DOHH2 (cell line): Measurements from ENCODE around the gene C1orf35.

ENCODE experiments used
- H3F3A ChIP-seq: fragments of 200-600 bp; sonication (generic), shearing (Covaris generic); 2 replicates; pipeline ENCODE4 v1.6.0; 2016; ENCODE audit warnings: antibody characterized with exemption, mild to moderate bottlenecking; ENCODE audit not compliant: control insufficient read depth, insufficient read depth
- H3K27ac ChIP-seq: fragments of 200-600 bp; sonication (generic); 2 replicates; pipeline ENCODE4 v1.5.1; 2014; ENCODE audit warnings: low read depth, mild to moderate bottlenecking, low read length, moderate library complexity
- H3K27me3 ChIP-seq: fragments of 200-600 bp; sonication (generic); 2 replicates; pipeline ENCODE4 v1.6.1; 2014; ENCODE audit warnings: mild to moderate bottlenecking, low read length, mixed read lengths; ENCODE audit not compliant: control insufficient read depth
- H3K36me3 ChIP-seq: fragments of 200-600 bp; sonication (generic); 2 replicates; pipeline ENCODE4 v1.6.1; 2014; ENCODE audit warnings: mild to moderate bottlenecking, low read length, moderate library complexity, mixed read lengths; ENCODE audit not compliant: control insufficient read depth
- H3K4me1 ChIP-seq: fragments of 200-600 bp; sonication (generic); 2 replicates; pipeline ENCODE4 v1.6.1; 2014; ENCODE audit warnings: mild to moderate bottlenecking, low read length, mixed read lengths; ENCODE audit not compliant: control insufficient read depth
- H3K4me2 ChIP-seq: fragments of 200-600 bp; sonication (generic); 2 replicates; pipeline ENCODE4 v1.6.0; 2014; ENCODE audit warnings: mild to moderate bottlenecking, low read length, moderate library complexity
- H3K4me3 ChIP-seq: fragments of 200-600 bp; sonication (generic); 2 replicates; pipeline ENCODE4 v1.5.1; 2014; ENCODE audit warnings: mild to moderate bottlenecking, low read length, mixed read lengths
- H3K79me2 ChIP-seq: fragments of 200-600 bp; sonication (generic); 2 replicates; pipeline ENCODE4 v1.6.1; 2014; ENCODE audit warnings: mild to moderate bottlenecking, low read length, mixed read lengths; ENCODE audit not compliant: control insufficient read depth
- H3K9me2 ChIP-seq: fragments of 200-600 bp; sonication (generic); replicated peaks from 2 replicates; pipeline ENCODE4 v1.6.1; 2014; ENCODE audit warnings: mild to moderate bottlenecking, low read length, mixed read lengths; ENCODE audit not compliant: control insufficient read depth
- H3K9me3 ChIP-seq: fragments of 200-600 bp; sonication (generic); 2 replicates; pipeline ENCODE4 v1.6.1; 2014; ENCODE audit warnings: antibody characterized with exemption, low read length, mixed read lengths; ENCODE audit not compliant: control insufficient read depth, insufficient read depth
- H4K20me1 ChIP-seq: fragments of 200-600 bp; sonication (generic); 2 replicates; pipeline ENCODE4 v1.6.0; 2014; ENCODE audit warnings: low read depth, mild to moderate bottlenecking, antibody characterized with exemption, low read length, moderate library complexity; ENCODE audit not compliant: control insufficient read depth, insufficient read depth
- EZH2phosphoT487 ChIP-seq: fragments of 200-600 bp; sonication (generic); IDR thresholded peaks from 2 replicates; pipeline ENCODE4 v1.6.1; 2017; ENCODE audit warnings: borderline replicate concordance, mild to moderate bottlenecking, antibody characterized with exemption, low read length, moderate library complexity, mixed read lengths
- TF ChIP-seq, protein P1 (sequence below): fragments of 200-600 bp; sonication (generic); IDR thresholded peaks from one replicate; pipeline ENCODE4 v1.5.1; 2014; ENCODE audit warnings: antibody characterized with exemption, mild to moderate bottlenecking, low read depth, low read length; ENCODE audit not compliant: poor library complexity, severe bottlenecking

Gene C1orf35

DNA sequence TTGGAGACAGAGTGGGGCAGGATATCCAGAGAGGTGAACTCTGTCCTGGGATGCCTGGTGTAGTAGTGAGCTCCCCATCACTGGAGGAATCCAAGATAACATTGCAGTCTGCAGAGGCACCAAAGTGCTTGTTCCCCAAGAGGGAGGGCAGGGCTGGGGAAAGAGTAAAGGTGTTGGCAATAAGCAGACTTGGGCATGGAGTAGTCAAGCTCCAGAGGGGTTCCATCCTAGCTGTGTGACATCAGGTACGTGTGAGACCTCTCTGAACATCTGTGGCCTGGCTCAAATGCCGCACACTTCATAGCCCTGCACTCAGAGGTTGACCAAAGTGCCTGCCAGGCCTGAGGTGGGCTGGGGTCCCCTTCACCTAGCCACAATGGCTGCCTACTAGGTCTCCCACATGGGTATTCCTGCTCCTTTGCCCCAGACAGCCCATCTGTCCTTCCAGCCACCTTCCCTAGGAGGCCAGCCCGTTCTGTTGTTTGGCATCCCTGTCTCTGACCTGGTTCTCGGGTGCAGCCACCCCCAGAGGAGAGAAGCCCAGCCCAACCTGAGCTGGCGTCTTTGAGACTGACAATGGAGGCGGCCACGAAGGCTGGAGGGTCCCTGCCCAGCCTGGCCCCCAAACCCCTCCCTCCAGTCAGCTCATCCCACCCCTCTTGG, 23.4 kb downstream of the C1orf35 start:
- TF ChIP-seq EZH2phosphoT487, result no peak
- TF ChIP-seq, protein P1, sequence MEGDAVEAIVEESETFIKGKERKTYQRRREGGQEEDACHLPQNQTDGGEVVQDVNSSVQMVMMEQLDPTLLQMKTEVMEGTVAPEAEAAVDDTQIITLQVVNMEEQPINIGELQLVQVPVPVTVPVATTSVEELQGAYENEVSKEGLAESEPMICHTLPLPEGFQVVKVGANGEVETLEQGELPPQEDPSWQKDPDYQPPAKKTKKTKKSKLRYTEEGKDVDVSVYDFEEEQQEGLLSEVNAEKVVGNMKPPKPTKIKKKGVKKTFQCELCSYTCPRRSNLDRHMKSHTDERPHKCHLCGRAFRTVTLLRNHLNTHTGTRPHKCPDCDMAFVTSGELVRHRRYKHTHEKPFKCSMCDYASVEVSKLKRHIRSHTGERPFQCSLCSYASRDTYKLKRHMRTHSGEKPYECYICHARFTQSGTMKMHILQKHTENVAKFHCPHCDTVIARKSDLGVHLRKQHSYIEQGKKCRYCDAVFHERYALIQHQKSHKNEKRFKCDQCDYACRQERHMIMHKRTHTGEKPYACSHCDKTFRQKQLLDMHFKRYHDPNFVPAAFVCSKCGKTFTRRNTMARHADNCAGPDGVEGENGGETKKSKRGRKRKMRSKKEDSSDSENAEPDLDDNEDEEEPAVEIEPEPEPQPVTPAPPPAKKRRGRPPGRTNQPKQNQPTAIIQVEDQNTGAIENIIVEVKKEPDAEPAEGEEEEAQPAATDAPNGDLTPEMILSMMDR, result no peak
- no peaks in the 10 kb centered on the region for H3K9me3 ChIP-seq
- no peak overlapping the region for H3K27ac ChIP-seq
- peaks cover 53% of the 10 kb centered on the region for H3K79me2 ChIP-seq
- no peak overlapping the region for H3K4me2 ChIP-seq
- peaks cover 14% of the 10 kb centered on the region for H3K4me1 ChIP-seq
- H3F3A ChIP-seq, result peaks cover 4% of the 10 kb centered on the region; the same call in 1 of the 2 replicates
- peaks cover 27% of the 10 kb centered on the region for H3K36me3 ChIP-seq
- peaks cover 26% of the 10 kb centered on the region for H4K20me1 ChIP-seq
- H3K4me3 ChIP-seq, result no peak overlapping the region
- H3K9me2 ChIP-seq, result no peaks in the 10 kb centered on the region
- H3K27me3 ChIP-seq, result peaks cover 5% of the 10 kb centered on the region

DNA sequence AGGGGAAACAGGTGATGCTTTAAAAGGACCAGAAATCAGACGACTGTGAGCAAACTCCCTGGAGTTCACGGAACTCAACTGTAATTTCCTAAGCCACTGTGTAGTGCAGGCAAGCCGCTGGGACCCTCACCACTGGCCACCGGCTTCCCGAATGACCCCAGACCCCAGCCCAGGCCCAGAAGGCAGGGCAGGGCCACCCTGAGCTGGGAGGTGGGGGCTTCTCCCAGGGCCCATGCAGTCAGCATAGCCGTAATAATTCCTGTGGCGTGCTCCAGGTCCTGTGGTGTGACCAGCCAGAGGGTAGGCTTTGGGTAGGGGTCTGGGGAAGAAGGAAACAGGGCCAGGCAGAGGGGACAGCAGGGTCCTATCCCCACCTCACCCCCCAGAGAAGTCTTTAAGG, 24.1 kb downstream of the C1orf35 start:
- H3K4me1 ChIP-seq, result peaks cover 8% of the 10 kb centered on the region

DNA sequence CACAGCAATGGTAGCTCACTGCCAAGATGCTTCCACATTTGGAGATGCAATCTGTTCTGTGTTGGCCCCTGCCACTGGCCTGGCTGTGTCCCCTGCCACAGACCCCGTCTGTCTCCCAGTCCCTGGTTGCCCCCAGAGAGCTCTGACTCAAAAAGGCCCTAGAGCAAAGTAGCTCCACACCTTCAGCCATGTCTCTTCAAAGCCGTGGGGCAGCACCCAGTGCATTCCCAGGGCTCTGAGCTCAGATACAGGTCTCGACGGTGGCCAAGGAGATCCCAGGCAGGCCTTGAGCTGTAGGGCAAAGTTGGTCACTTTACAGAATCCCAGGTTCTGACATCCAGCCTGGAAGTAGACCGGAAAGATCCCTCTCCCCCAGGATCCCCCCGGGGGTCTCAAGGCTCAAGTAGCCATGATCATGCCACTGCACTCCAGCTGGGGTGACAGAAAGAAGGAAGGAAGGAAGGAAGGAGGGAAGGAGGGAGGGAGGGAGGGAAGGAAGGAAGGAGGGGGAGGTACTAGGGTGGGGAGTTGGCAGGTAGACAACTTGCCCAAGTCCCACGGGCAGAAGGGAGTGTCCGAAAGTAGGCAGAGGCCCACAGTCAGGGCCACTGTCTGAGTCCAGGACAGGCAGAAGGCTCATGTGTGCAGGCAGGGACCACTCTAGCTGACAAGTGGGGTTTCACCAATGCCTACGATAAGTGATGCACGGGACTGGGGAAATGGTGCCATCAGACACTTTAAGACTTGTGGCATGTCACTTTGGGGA, 25.4 kb downstream of the C1orf35 start:
- peaks cover 4% of the 10 kb centered on the region; the same call in 1 of the 2 replicates for H3F3A ChIP-seq
- H3K36me3 ChIP-seq, result peaks cover 7% of the 10 kb centered on the region
- peaks cover 7% of the 10 kb centered on the region; the same call in 1 of the 2 replicates for H3K4me1 ChIP-seq
- H3K4me3 ChIP-seq, result no peak overlapping the region
- no peak overlapping the region for H3K27ac ChIP-seq
- H3K9me2 ChIP-seq, result no peaks in the 10 kb centered on the region
- peaks cover 6% of the 10 kb centered on the region; the same call in 1 of the 2 replicates for H3K27me3 ChIP-seq
- H3K9me3 ChIP-seq, result no peaks in the 10 kb centered on the region
- no peak overlapping the region for H3K4me2 ChIP-seq
- peaks cover 33% of the 10 kb centered on the region for H3K79me2 ChIP-seq
- TF ChIP-seq EZH2phosphoT487, result no peak
- TF ChIP-seq, protein P1, result no peak
- peaks cover 16% of the 10 kb centered on the region; the same call in 1 of the 2 replicates for H4K20me1 ChIP-seq

More for the DNA sequence above, 24.1 kb downstream of the C1orf35 start:
- Histone ChIP-seq H4K20me1 (peaks cover 21% of the 10 kb centered on the region), H3K79me2 (peaks cover 46% of the 10 kb centered on the region), H3K4me2 (no peak overlapping the region), H3K27ac (no peak overlapping the region), H3K9me2 (no peaks in the 10 kb centered on the region), H3K9me3 (no peaks in the 10 kb centered on the region), H3F3A (peaks cover 4% of the 10 kb centered on the region; the same call in 1 of the 2 replicates), H3K27me3 (peaks cover 5% of the 10 kb centered on the region), H3K4me3 (no peak overlapping the region), H3K36me3 (peaks cover 20% of the 10 kb centered on the region)
- no peak for TF ChIP-seq EZH2phosphoT487
- TF ChIP-seq, protein P1, result no peak
